ENCODE results near the gene AKAP6. TPM values are rescaled to one million over a fixed set of nuclear protein-coding genes. Genes with fewer than 3 reads are reported as not detected.

AKAP6 gene
- total RNA-seq, 1 experiment from 2014 or later: 2.3 TPM

DNA sequence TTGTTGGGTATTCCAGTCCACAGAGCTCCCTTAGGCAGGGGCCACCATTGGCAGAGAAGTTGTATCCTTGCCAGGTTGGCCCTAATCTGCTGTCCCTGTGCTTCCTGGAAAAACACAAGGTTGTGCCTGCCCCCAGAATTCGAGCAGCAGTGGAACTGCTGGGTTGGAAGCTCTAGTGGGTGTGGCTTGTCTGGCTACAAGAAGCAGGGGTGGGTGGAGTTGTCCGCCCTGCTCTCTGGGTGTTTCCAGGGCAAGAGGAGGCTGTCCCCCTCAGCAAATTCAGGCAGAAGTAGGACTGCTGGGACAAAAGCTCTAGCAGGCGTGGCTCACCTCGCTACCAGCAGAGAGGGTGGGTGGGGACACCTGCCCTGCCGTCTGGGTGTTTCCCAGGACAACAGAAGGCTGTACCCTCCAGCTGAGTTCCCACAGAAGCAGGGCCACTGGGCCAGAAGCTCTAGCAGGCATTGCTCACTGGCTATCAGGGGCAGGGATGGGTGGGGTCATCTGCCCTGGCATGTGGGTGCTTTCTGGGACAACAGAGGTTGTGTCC lies 536.8 kb downstream of the AKAP6 start:
- DNase-seq (ENCODE audit: low spot score): no peak
- in situ Hi-C loops (cut with HindIII; ENCODE audit: low sequenced_read_pairs): no loop called here

DNA sequence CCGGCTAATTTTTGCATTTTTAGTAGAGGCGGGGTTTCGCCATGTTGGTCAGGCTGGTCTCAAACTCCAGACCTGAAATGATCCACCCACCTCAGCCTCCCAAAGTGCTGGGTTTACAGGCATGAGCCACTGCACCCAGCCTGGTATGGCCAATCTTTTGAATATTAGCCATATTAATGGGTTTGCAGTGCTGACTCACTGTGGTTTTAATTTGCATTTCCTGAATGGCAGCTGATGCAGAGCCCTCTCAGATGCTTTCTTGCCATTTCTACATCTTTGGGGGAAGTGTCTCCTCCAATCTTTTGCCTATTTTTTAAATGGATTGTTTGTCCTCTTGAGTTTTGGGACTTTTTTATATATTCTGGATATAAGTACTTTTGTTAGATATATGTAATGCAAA lies 554.1 kb downstream of the AKAP6 start:
- in situ Hi-C loops (cut with HindIII; ENCODE audit: low sequenced_read_pairs): no loop called here
- no peak for DNase-seq (ENCODE audit: low spot score)

Other genes starting within 250 kb of the AKAP6 start
- gene RNU6-7, start 127.3 kb upstream of the AKAP6 start, total RNA-seq (2014; rRNA removed; shearing (Covaris generic)): not detected in 2 replicates
- gene RNU6-8, start 126.0 kb upstream of the AKAP6 start, total RNA-seq (2014; rRNA removed; shearing (Covaris generic)): not detected in 2 replicates

Data from G401 (cell line).